GM18861 (cell line): ENCODE results near the gene DCBLD2.
A peak's percentile ranks its signal among the peaks of the same experiment; 100 is the strongest.

Experiments
- ATAC-seq: cut with Tn5 transposase; IDR thresholded peaks from one replicate; pipeline ENCODE4 v1.9.1; 2021; ENCODE audit not compliant: unreplicated experiment

DCBLD2 gene

DNA sequence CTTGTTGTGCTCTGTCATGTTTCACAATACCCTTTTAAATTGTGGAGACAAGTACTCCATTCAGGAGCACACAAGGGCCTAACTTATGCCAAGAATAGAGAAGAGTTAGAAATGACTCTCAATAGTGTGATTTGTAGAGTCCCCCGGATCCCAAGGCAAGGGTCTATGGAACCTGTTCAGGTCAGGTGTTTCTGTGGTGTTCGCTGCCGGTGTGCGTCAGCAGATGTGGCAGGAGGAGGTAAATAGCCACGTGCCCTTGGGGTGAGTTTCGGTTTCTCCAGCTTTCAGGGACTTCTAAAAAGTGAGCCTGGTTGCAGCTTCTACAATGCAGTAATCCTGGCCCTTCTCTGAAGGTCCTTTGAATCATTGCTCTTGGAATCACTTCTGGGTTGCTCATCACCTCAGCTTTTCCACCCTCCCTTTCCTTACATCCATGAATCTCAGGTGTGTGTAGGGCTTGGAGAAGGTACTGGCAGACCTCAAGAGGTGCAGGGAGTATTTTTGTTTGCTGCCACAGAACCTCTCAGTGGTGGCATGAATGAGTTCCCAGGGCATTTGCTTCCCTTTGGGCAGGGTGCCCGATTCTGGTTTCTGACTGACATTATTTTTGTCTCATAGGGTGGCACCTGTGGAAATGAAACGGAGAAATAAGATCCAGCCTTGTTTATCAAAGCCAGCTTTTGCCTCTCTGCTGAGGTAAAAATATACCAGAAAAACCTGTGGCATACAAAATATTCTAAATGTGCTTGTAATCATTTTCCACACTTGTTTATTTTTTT is 131.0 kb downstream of the DCBLD2 start:
- peak; percentile 64 for ATAC-seq

DNA sequence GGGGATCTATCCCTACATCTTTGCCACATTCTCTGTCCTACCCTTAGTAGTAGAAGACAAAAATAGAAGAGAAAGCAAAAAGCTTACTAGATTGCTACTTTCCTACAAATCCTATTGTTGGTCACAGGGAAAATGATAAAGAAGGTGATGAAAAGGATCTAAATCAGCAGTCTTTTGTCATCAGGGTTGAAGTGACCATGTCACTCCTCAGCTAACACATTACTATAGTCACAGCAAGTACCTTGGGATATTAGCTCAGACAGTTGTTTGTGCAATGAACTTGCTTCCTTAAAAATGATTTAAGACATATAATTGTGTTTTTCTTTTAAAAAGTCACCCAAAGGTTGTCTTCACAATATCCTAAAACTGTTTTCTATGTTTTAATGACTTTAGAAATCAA is 132.0 kb downstream of the DCBLD2 start:
- ATAC-seq: no peak

DNA sequence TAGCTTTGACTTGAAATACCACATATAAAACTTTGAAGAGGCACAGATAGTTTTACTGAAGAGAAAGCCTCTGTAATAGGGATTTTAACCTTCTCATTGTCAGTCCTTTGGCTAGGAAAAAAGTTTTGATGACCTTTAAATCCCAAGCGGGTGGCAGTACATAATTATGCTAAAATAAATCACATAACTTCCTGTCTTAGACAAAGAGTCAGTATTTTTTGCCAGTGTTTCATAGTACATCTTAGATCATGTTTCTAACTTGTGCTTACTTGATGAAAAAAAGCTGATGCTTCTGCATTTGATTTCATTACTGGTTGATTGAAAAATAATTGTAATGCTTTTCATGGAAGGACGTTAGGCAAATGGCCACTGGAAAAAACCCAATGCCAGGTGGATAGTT is 132.5 kb downstream of the DCBLD2 start:
- ATAC-seq: no peak

DNA sequence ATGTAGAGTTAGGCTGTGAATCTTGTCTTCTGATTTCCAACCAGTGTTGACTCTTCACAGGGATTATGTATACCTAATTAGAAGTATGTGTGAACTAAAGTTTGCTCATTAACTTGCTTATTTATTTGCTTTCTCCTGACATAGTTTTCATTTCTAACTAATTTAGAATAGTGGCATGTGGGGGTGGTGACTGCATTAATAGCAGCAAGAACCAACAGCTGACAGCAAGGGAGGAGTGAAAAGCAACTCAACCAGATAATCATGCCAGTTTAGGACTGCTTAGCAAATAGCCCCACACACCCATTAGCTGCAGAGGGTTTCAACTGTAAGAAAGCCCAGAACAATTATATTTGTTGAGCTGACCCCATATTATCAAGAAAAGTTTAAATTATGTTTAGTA is 134.6 kb downstream of the DCBLD2 start:
- no peak for ATAC-seq

DNA sequence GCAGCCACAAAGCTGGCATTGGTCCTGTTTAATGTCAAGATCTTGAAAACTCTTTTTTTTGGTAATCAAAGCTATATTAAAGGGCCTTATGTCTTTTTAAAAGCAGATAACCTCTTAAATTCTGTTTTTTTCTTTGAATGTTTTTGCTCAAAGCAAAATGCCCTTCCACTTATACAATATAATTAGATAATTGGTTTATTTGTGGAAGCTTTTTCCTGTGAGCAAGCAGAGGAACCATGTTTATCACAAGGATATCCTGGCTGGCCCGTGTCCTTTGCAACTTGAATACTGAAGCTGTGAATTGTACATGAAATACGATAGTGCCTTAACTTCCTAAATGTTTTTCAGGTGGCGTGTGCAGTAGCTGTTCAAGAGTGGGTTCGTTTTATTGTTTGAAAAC is 135.8 kb downstream of the DCBLD2 start:
- ATAC-seq: no peak

DNA sequence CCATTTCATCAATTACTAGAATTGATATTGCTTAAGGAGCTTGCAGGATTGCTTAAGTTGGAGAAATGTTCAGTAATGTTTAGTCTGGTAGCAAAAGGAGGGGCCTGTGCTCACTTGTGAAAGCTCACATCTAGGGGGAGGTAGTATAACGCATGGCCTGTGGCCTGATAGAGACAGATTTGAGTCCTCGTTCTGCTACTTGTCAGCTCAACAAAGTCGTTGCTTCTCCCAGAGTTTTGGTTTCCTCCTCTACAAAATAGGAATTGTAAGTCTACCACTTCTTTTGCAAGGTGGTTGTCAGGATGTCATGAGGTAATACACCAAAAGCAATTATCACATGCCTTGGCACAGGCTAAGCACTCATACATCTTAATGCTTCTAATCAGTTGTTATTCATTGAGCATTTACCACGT is 137.0 kb downstream of the DCBLD2 start:
- no peak for ATAC-seq

DNA sequence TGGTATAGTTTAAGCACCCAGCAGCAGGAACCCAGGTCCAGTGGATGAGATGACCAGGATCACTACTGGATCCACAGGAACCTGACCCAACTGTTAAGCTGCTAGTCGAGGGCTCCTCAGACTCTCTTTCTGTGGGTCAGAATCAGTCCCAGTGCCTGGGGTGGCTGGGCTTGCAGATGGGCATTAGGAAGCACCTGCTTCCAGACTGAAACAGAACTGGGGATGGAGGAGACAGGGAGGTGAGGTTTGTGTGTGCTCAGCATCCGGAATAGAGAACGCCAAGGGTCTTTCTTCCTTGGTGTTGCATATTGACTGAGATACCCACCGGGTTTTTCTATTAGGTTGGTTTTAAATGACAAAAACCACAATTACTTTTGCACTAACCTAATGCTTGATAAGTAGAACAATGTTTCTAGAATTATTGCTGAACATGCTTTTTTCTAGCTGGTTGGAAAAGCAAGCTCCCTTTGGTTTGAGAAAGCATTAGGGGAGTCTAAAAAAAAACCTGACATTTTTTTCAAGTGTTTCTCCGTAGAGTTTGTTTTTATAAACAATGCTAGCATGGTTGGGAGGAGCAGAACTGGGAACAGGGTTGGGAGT is 137.6 kb downstream of the DCBLD2 start:
- ATAC-seq: no peak

DNA sequence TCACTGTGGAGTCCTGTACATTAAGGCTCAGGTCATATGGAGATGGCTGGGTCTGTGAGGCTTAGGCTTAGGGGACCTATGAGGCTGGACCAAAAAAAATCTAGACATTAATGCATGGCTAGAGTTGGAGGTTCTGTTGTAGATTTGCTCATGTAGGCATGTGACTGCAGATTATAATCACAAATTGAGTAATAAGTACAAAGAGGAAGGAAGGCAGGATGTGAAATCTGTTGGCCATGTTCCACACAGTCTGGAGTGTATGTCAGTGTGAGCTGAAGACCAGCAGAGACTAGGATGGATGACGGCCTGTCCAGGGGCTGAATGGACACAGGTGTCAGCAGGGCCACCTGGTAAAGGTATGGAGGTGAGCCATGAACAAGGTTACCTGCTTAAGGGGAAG is 138.4 kb downstream of the DCBLD2 start, which contains the start of gene ST3GAL6:
Gene ST3GAL6 (plus strand): TSS at position 265 of the 400 bp plus-strand sequence. CDS start 5,101 bp downstream, outside the sequence.
- peak; percentile 48 for ATAC-seq

DNA sequence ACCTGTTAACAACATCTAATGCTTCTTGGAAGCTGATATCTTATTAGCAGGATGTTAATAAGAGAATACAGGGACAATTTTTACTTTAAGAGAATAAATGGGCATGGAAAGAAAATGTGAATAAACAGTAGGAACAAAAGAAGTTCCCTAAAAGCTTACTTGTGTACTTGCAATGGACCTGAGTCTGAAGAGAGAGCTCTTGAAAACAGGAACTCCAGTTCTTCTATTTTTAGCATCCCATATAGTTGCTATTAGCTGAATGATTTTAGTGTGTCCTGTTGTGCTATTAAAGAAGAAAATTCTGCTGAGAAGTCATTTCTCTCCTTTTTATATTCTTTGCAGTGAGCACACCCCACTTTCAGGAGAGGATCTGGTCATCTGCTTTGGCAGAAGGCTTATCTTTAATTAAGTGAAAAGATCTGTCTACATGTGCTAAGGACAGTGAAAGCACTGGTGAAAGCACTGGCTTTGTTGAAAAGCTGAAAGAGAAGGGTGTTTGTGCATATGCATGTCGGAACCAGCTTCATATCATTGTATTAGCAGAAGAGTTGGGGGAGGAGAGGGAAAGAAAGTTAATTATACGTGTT is 139.8 kb downstream of the DCBLD2 start:
- ATAC-seq: no peak

DNA sequence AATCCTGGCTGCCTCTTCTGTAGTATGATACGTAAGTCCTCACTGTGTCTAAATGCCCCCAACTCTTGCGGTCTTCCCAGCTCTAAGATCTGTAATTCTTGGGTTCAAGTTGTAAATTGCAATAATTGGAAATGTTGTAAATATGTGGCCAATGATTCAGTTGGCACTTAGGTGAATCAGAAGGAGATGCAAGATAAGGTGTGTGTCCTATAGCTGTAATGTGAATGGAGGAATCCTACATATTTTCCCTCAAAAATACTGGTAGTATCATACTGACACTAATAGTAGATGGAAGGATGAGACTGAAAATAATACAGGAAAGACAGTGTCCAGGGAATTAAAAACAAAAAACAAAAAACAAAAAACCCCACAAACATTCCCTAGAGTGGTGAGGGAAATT is 141.9 kb downstream of the DCBLD2 start:
- ATAC-seq: no peak

DNA sequence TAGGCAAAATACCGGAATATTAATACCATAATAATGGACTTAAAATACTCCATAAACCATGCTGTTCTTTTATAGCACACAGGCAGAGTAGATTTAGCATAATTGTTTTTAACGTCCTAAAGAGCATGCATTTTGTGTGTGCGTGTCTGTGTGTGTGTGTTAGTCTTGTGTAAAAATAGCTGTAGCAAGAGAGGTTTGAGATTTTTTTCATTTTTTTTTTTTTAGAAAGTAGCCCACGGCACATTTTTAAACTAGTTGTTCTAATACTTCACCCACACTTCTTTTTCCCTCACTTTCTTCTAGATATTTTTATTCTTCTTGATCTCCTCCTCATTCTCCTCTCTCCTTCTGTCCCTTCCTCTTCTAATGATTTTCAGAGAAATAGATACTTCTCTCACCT is 145.9 kb downstream of the DCBLD2 start:
- no peak for ATAC-seq

DNA sequence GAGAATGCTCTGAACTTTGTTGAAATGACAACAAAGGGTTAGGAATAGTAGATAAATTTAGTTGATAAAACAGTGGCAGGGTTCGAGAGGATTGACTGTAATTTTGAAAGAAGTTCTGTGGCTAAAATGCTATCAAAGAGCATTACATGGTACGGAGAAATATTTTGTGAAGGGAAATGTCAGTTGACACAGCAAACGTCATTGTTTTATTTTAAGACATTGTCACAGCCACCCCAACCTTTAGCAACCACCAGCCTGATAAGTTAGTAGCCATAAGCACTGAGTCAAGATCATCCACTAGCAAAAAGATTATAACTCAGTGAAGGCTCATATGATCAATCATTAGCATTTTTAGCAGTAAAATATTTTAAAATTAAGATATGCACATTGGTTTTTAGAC is 147.0 kb downstream of the DCBLD2 start:
- no peak for ATAC-seq

DNA sequence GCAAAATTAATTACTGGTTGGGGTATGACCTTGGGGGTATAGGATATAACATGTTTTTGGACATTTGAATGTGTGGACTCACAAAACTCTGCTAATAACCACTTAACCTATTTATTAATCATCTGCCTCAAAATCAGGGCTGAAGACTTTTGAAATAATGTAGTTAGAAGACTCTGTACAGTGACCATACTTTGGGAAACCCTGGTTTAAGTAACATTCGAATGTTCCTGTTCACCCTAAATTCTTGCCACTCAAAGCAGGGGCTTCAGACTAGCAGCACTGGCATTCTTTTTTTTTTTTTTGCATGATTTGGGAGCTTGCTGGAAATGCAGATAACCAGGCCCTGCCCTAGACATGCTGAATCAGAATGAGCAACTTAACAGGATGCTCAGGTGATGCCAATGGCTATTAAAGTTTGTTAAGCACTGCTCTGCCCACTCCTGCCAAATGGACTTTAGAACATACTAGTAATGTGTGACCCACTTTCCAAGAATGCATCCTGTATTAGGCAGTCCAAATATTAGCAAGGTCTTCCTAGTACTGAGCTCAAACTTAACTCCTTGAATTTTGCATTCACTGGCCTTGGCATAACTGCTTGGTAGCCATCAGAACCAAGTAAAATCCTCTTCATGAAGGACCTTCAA is 151.1 kb downstream of the DCBLD2 start:
- no peak for ATAC-seq

DNA sequence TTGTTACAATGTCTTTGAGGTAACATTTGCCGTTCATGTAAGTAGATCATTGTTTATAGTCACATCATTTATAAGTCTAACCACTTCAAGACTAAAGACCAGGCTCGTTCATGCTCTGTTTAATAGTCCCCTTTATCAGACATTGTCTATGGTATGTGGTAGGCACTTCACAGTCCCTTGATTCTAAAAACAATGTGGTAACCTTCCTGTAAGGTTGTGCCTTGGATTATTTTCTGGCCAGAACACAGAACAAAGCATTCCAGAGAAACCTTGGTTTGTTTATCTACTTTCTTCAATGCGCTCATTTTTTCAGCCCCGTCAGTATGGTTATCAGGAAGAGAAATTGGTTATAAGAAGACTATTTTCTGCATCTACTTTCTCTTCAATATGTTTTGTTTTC is 154.6 kb downstream of the DCBLD2 start:
- ATAC-seq: no peak

DNA sequence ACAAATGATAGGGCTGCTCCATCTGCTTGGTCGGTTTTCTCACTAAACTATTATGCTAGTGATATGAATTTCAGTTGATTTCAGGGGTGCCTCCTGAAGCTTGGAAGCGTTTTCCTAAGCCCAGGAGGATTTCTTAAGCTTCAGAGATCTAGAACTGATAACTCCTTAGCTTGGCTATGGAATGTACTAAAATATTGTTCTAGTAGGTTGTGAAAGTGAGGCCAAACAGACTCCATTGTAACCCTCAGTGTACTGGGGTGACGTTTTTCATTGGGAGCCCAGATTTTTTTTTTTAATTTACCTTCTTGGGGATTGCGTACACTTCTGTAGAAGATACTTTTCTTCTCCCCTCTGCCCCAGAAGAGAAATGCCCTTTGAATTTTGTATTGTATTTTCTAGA is 155.4 kb downstream of the DCBLD2 start:
- ATAC-seq: no peak
